Retinal pigment epithelial cell (primary cell): ENCODE measurements around the gene KIAA0408.
"Not testable (repeated sequence)": the region's sequence is repeated elsewhere in the genome, so short reads cannot be mapped to it uniquely, and the experiment has no call there.

Experiments used
- DNase-seq: peaks from one replicate; pipeline ENCODE4 v3.0.0-alpha.2; 2010; ENCODE audit warnings: low read depth
- H3K4me3 ChIP-seq: 2 replicates; pipeline ENCODE4 v1.5.1; 2011; ENCODE audit warnings: mild to moderate bottlenecking, low read length, control low read depth, moderate library complexity
- TF ChIP-seq, protein P1 (sequence below): conservative IDR thresholded peaks from 2 replicates; pipeline ENCODE4 v1.5.1; 2011; ENCODE audit warnings: low read depth, low read length, control low read depth, inconsistent platforms

Gene KIAA0408

GRCh38 chr6:127415096-127415495 is 44.1 kb downstream of the KIAA0408 start:
- H3K4me3 ChIP-seq = no peak overlapping the region
- TF ChIP-seq, protein P1, sequence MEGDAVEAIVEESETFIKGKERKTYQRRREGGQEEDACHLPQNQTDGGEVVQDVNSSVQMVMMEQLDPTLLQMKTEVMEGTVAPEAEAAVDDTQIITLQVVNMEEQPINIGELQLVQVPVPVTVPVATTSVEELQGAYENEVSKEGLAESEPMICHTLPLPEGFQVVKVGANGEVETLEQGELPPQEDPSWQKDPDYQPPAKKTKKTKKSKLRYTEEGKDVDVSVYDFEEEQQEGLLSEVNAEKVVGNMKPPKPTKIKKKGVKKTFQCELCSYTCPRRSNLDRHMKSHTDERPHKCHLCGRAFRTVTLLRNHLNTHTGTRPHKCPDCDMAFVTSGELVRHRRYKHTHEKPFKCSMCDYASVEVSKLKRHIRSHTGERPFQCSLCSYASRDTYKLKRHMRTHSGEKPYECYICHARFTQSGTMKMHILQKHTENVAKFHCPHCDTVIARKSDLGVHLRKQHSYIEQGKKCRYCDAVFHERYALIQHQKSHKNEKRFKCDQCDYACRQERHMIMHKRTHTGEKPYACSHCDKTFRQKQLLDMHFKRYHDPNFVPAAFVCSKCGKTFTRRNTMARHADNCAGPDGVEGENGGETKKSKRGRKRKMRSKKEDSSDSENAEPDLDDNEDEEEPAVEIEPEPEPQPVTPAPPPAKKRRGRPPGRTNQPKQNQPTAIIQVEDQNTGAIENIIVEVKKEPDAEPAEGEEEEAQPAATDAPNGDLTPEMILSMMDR = no peak
- no peak for DNase-seq

DNA sequence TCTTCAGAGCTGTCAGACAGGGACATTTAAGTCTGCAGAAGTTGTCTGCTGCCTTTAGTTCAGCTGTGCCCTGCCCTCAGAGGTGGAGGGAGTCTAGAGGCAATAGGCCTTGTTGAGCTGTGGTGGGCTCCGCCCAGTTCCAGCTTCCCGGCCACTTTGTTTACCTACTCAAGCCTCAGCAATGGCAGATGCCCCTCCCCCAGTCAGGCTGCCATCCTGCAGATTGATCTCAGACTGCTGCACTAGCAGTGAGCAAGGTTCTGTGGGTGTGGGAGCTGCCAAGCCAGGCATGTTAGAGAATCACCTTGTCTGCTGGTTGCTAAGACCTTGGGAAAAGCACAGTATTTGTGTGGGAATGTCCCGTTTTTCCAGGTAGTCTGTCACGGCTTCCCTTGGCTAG is 46.1 kb downstream of the KIAA0408 start:
- H3K4me3 ChIP-seq, DNase-seq: not testable (repeated sequence)

- H3K4me3 ChIP-seq, DNase-seq: not testable (repeated sequence)
Observed at GRCh38 chr6:127412016-127412415, 47.2 kb downstream of the KIAA0408 start.
